Activated CD8-positive, alpha-beta T cell treated with anti-CD3 and anti-CD28 coated beads for 36 hours (primary cell): Measurements from ENCODE around the gene SLC12A6. TPM values are rescaled to one million over a fixed set of nuclear protein-coding genes. Genes with fewer than 3 reads are reported as not detected.

ENCODE experiments used
- ATAC-seq: fragments of 200-7000 bp; cut with Tn5 transposase; one replicate; pipeline ENCODE4 v1.10.0; 2021; ENCODE audit warnings: mild to moderate bottlenecking, moderate library complexity
- CTCF ChIA-PET: fragments of 350-600 bp; sonication (Branson Sonifier 250); formaldehyde crosslinking; loops from one replicate; lab custom pipeline; 2021; ENCODE audit warnings: antibody characterized with exemption; lab: Charles Lee
- POLR2A ChIA-PET: fragments of 350-600 bp; sonication (Branson Sonifier 250); formaldehyde crosslinking; loops from one replicate; lab custom pipeline; 2021; ENCODE audit warnings: antibody characterized with exemption; lab: Charles Lee
- DNase-seq: peaks from one replicate; pipeline ENCODE4 v3.0.0-alpha.2; 2020
- H3K27ac Mint-ChIP-seq: one replicate; pipeline ENCODE4 v1.8.0; 2021; ENCODE audit warnings: mild to moderate bottlenecking, mixed read lengths
- H3K27me3 Mint-ChIP-seq: one replicate; pipeline ENCODE4 v1.8.0; 2021; ENCODE audit warnings: mixed read lengths
- H3K36me3 Mint-ChIP-seq: one replicate; pipeline ENCODE4 v1.8.0; 2021; ENCODE audit warnings: low read depth, mixed read lengths
- H3K4me1 Mint-ChIP-seq: one replicate; pipeline ENCODE4 v1.8.0; 2021; ENCODE audit warnings: low read depth, mixed read lengths
- H3K4me3 Mint-ChIP-seq: one replicate; pipeline ENCODE4 v1.8.0; 2021; ENCODE audit warnings: mild to moderate bottlenecking, moderate library complexity, mixed read lengths
- H3K9me3 Mint-ChIP-seq: one replicate; pipeline ENCODE4 v1.8.0; 2021; ENCODE audit warnings: mixed read lengths
- CTCF ChIP-seq: fragments of 200-600 bp; IDR thresholded peaks from one replicate; pipeline ENCODE4 v1.8.0; 2022; ENCODE audit warnings: antibody characterized with exemption, mild to moderate bottlenecking
- intact Hi-C: fragments of 100-400 bp; cut with micrococcal nuclease; formaldehyde crosslinking; loops from one replicate; pipeline ENCODE4 v1.10.0; 2022
- total RNA-seq, 2 experiments: library from RNA; stranded (reverse); gene quantifications; one replicate each; pipeline ENCODE4 v1.2.3, GENCODE V29; 2021

SLC12A6 gene
- total RNA-seq, 2 experiments from 2014 or later, result 22.2 to 24.8 TPM

GRCh38 chr15:34318277-34319079 lies 19.1 kb downstream of the SLC12A6 start:
- DNase-seq, result peak; percentile 51
- no peak for TF ChIP-seq CTCF
- peak; percentile 76 for ATAC-seq
- Mint-ChIP-seq H3K4me3 (peak overlapping the region; percentile 86), H3K36me3 (peaks cover 17% of the 10 kb centered on the region), H3K4me1 (peaks cover 50% of the 10 kb centered on the region), H3K27ac (peak overlapping the region; percentile 91), H3K9me3 (no peaks in the 10 kb centered on the region), H3K27me3 (no peaks in the 10 kb centered on the region)
- POLR2A ChIA-PET, result interaction anchor here (0.6 to 2.1 kb wide), 8 partner anchors 8 to 32 kb away, joined by 3 to 18 read pairs (median 5); no protein-coding TSS in a partner anchor
- intact Hi-C loops, result no loop called here
- CTCF ChIA-PET, result interaction anchor here (1.2 to 3.5 kb wide), 7 partner anchors 10 to 77 kb away, joined by 3 to 23 read pairs (median 7); partner anchors contain the start of genes LPCAT4 and SLC12A6

- Mint-ChIP-seq H3K36me3 (peaks cover 18% of the 10 kb centered on the region), H3K4me3 (peak overlapping the region; percentile 45), H3K27ac (peak overlapping the region; percentile 55), H3K27me3 (no peaks in the 10 kb centered on the region), H3K9me3 (no peaks in the 10 kb centered on the region), H3K4me1 (peaks cover 51% of the 10 kb centered on the region)
- intact Hi-C loops, result no loop called here
- ATAC-seq, result no peak
- no peak for DNase-seq
- CTCF ChIA-PET, result interaction anchor here (1.1 to 2.5 kb wide), 5 partner anchors 9 to 86 kb away, joined by 3 to 10 read pairs (median 6); partner anchors contain the start of genes LPCAT4, NOP10 and NUTM1
- POLR2A ChIA-PET, result interaction anchor here (0.7 to 1.2 kb wide), 3 partner anchors 8 to 20 kb away, joined by 3 read pairs; no protein-coding TSS in a partner anchor
- TF ChIP-seq CTCF, result no peak
Observed at GRCh38 chr15:34314491-34315490, 22.8 kb downstream of the SLC12A6 start.

DNA sequence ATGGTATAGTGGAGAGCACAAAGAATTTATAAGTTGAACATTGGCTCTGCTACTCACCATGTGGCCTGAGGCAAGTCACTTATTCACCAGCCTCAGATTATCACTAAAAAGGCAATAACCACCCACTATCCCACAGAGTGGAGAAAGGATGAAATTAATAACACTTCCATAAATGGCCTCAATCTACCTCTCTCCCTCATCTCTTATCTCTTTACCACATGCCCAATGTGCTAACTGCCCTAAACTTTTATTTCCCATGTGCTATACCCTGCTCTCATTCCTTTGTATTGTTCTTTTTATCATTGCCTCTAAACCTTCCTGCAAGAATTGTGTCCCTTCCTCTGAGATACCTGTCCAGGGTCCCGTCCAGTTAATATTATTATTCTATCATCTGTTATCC lies 26.0 kb downstream of the SLC12A6 start:
- POLR2A ChIA-PET, result no interaction called here
- intact Hi-C loops, result no loop called here

DNA sequence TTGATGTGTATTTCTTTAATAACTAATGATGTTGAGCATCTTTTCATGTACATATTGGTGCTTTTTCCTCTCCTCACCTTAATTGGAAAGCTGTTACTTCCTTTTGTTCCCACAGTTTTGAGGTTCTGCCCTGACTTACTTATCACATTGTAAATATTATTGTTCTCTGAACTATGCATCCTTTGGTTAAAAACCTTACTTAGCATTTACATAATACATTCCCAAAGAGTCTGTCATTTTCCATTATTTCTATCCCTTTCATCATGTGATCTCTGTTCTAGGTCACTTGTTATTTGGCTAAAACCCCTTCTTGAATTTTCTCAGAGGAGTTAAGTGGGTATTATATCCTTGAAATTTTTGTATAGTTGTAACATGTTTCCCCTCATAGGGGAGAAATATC lies 33.0 kb downstream of the SLC12A6 start:
- no peaks in the 10 kb centered on the region for H3K27me3 Mint-ChIP-seq
- CTCF ChIA-PET, result interaction anchor here (0.5 to 1.4 kb wide), 2 partner anchors 64 to 68 kb away, joined by 3 read pairs; no protein-coding TSS in a partner anchor
- no peak overlapping the region for H3K27ac Mint-ChIP-seq
- TF ChIP-seq CTCF, result no peak
- intact Hi-C loops, result no loop called here
- peaks cover 2% of the 10 kb centered on the region for H3K9me3 Mint-ChIP-seq
- no peak overlapping the region for H3K4me3 Mint-ChIP-seq
- ATAC-seq (no peak), DNase-seq (no peak)
- H3K4me1 Mint-ChIP-seq, result peaks cover 55% of the 10 kb centered on the region
- peaks cover 23% of the 10 kb centered on the region for H3K36me3 Mint-ChIP-seq
- POLR2A ChIA-PET, result no interaction called here

More for the DNA sequence above, 26.0 kb downstream of the SLC12A6 start:
- TF ChIP-seq CTCF, result no peak
- no peaks in the 10 kb centered on the region for H3K27me3 Mint-ChIP-seq
- peaks cover 2% of the 10 kb centered on the region for H3K9me3 Mint-ChIP-seq
- CTCF ChIA-PET, result no interaction called here
- no peak overlapping the region for H3K27ac Mint-ChIP-seq
- peaks cover 56% of the 10 kb centered on the region for H3K4me1 Mint-ChIP-seq
- peaks cover 24% of the 10 kb centered on the region for H3K36me3 Mint-ChIP-seq
- no peak overlapping the region for H3K4me3 Mint-ChIP-seq
- no peak for DNase-seq
- no peak for ATAC-seq
